GM19239 (cell line): ENCODE data around the gene CYB5D1.
"Not testable (repeated sequence)": the region's sequence is repeated elsewhere in the genome, so short reads cannot be mapped to it uniquely, and the experiment has no call there.

ENCODE experiments used
- DNase-seq: peaks from one replicate; pipeline ENCODE4 v3.0.0; 2011; ENCODE audit warnings: low spot score; ENCODE audit not compliant: insufficient read length
- FAIRE-seq: peaks from 2 replicates; lab custom pipeline; 2011; peaks lifted over from hg19 to GRCh38; lab: Jason Lieb, UNC

CYB5D1 gene

GRCh38 chr17:7857713-7858521 lies at the start of gene CYB5D1:
Gene CYB5D1 (plus strand): TSS chr17:7858003. CDS start chr17:7858135, 132 bp downstream.
- FAIRE-seq (no peak), DNase-seq (no peak)

DNA sequence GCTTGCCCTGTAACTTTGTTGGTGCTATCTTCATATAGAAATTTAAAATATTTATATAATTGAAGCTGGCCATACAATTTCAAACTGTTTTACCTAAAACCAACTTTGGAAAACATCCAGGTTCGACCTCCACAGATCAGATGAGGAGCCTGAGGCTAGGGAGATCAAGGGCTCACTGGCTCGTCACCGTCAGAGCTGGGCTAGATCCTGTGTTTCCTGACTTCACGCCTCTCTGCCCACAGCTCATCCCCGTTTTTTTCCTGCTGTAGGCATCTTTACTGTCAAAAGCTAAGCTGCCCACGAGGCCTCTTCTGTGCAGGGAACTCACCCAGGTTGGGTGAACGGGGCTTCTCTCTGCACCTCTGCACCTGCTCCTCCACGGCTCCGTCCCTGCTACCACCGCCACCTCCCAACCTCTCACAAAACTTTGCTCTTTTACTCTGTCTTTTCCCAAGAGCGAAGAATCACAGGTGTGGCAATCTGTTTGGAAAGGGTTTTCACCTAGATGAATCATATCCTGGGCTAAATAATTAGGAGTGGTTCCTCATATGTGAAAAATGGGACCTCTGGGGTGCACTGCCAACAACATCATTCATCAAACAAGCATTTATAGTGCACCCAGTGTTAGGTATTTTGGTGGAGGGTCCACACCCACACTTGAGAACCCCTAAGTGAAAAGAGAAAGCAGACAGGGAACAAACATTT lies 48.6 kb upstream of the CYB5D1 start:
- FAIRE-seq: no peak
- no peak for DNase-seq

- not testable (repeated sequence) for DNase-seq, FAIRE-seq
Observed at GRCh38 chr17:7809791-7810343, 47.9 kb upstream of the CYB5D1 start.

GRCh38 chr17:7811251-7811650 lies 46.6 kb upstream of the CYB5D1 start:
- no peak for FAIRE-seq

DNA sequence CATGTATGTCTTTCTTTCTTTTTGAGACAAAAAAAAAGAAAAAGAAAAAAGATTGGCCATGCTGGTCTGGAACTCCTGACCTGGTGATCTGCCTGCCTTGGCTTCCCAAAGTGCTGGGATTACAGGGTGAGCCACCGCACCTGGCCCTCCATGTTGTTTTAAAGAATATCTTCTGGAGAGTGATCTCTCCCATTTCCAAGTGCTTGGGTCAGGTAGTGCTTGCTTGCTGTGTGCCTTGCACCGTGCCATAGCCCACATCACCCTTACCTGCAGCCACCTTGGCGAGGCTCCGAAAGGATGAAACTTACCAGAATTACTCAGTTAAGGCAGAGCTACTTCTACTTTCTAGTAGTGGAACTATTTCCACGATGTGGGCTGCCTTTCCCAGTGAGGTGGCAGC lies 42.8 kb upstream of the CYB5D1 start:
- DNase-seq (no peak), FAIRE-seq (no peak)

More at GRCh38 chr17:7811251-7811650, 46.6 kb upstream of the CYB5D1 start:
- no peak for DNase-seq

- DNase-seq (no peak), FAIRE-seq (no peak)
Observed at GRCh38 chr17:7816926-7817642, 40.7 kb upstream of the CYB5D1 start.

DNA sequence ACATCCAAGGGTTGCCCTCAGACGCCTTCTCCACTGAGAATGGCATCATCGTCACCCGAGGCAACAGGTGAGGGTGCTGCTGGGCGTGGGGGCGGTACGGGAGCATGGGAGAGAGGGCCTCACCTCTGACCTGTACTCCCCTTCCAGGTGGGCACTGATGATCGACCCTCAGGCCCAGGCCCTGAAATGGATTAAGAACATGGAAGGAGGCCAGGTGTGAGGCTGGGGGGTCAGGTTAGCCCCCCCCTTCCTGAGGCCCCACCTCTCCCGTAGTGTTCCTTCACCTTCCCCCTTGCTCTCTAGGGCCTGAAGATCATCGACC lies 40.2 kb upstream of the CYB5D1 start:
- no peak for FAIRE-seq

GRCh38 chr17:7818026-7818425 lies 39.8 kb upstream of the CYB5D1 start:
- no peak for FAIRE-seq
- DNase-seq: no peak

More for the DNA sequence above, 40.2 kb upstream of the CYB5D1 start:
- no peak for DNase-seq

GRCh38 chr17:7818746-7819645 lies 38.8 kb upstream of the CYB5D1 start:
- FAIRE-seq (no peak), DNase-seq (no peak)

GRCh38 chr17:7820231-7820630 lies 37.6 kb upstream of the CYB5D1 start:
- no peak for FAIRE-seq
- no peak for DNase-seq

GRCh38 chr17:7822126-7822525 lies 35.7 kb upstream of the CYB5D1 start:
- no peak for DNase-seq

DNA sequence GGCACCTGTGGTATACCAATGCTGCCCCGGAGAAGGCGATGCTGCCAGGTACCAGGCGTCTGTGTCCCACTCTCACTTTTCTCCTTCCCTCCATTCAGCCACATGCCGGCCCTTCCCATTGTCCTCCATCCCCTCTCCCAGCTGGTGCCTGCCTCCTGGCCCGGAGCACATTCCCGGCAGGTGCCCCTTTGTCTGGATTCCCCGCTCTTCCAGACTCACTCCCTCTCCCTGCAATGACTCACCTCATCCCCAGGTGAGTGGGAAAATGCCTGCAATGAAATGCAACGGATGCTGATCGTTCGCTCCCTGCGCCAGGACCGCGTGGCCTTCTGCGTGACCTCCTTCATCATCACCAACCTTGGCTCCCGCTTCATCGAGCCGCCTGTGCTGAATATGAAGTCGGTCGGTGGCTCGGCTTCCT lies 34.2 kb upstream of the CYB5D1 start:
- DNase-seq: no peak
- FAIRE-seq: no peak

More at GRCh38 chr17:7822126-7822525, 35.7 kb upstream of the CYB5D1 start:
- no peak for FAIRE-seq

GRCh38 chr17:7824021-7824924 lies 33.5 kb upstream of the CYB5D1 start:
- DNase-seq (no peak), FAIRE-seq (no peak)

DNA sequence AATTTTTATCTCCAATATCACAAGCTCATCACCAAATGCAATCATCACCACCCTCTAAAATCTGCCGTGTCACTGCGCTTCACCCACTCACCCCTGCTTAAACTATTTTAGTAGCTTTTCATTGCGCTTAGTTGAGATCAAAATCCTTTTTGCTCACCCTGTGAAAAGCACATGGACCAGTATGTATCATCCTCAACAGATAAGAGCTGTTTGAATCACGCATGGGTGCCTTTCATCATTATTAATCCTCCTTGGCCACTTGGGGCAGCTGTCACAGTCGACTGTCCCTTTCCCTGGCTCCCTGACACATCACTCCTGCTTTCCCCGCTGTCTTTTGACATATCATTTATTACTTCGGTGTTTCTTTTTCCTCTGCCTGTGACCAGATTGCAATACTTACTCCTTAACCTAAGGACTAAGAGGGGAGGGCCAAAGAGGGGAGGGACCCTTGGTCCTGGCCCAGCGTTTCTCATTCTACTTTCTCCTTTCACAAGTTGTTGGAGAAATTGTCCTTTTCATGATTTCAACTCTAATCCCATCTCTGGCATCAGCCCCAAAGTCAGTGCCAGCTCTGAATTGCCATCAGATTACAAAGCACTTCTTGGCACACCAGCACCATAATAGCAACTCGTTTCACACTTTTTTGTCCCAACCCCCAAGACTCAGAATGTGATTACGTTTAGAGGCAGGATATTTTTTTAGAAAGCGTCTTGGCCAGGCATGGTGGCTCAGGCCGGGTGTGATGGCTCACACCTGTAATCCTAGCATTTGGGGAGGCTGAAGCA lies 32.4 kb upstream of the CYB5D1 start:
- FAIRE-seq (no peak), DNase-seq (no peak)

- no peak for FAIRE-seq
Observed at GRCh38 chr17:7830616-7831015, 27.2 kb upstream of the CYB5D1 start.

GRCh38 chr17:7831233-7831632 lies 26.6 kb upstream of the CYB5D1 start:
- no peak for DNase-seq
- no peak for FAIRE-seq

More at GRCh38 chr17:7830616-7831015, 27.2 kb upstream of the CYB5D1 start:
- DNase-seq: no peak

GRCh38 chr17:7832431-7832830 lies 25.4 kb upstream of the CYB5D1 start:
- no peak for FAIRE-seq
- DNase-seq: no peak
